Measurements from ENCODE around the gene PPM1N.
A peak's percentile ranks its signal among the peaks of the same experiment; 100 is the strongest.

PPM1N gene

GRCh38 chr19:45471111-45471930 lies 26.9 kb upstream of the PPM1N start:
- no peak for DNase-seq

- DNase-seq, result no peak
These were observed 26.2 kb upstream of the PPM1N start for GRCh38 chr19:45471931-45472562.

DNA sequence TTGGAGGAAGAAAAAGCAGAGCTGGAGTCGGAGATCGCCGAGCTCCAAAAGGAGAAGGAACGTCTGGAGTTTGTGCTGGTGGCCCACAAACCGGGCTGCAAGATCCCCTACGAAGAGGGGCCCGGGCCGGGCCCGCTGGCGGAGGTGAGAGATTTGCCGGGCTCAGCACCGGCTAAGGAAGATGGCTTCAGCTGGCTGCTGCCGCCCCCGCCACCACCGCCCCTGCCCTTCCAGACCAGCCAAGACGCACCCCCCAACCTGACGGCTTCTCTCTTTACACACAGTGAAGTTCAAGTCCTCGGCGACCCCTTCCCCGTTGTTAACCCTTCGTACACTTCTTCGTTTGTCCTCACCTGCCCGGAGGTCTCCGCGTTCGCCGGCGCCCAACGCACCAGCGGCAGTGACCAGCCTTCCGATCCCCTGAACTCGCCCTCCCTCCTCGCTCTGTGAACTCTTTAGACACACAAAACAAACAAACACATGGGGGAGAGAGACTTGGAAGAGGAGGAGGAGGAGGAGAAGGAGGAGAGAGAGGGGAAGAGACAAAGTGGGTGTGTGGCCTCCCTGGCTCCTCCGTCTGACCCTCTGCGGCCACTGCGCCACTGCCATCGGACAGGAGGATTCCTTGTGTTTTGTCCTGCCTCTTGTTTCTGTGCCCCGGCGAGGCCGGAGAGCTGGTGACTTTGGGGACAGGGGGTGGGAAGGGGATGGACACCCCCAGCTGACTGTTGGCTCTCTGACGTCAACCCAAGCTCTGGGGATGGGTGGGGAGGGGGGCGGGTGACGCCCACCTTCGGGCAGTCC lies 25.5 kb upstream of the PPM1N start:
- DNase-seq, result no peak

DNA sequence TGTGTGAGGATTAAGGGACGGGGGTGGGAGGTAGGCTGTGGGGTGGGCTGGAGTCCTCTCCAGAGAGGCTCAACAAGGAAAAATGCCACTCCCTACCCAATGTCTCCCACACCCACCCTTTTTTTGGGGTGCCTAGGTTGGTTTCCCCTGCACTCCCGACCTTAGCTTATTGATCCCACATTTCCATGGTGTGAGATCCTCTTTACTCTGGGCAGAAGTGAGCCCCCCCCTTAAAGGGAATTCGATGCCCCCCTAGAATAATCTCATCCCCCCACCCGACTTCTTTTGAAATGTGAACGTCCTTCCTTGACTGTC lies 24.9 kb upstream of the PPM1N start:
- no peak for DNase-seq

- no peak for DNase-seq
These were observed 24.3 kb upstream of the PPM1N start for GRCh38 chr19:45473682-45474605.

DNA sequence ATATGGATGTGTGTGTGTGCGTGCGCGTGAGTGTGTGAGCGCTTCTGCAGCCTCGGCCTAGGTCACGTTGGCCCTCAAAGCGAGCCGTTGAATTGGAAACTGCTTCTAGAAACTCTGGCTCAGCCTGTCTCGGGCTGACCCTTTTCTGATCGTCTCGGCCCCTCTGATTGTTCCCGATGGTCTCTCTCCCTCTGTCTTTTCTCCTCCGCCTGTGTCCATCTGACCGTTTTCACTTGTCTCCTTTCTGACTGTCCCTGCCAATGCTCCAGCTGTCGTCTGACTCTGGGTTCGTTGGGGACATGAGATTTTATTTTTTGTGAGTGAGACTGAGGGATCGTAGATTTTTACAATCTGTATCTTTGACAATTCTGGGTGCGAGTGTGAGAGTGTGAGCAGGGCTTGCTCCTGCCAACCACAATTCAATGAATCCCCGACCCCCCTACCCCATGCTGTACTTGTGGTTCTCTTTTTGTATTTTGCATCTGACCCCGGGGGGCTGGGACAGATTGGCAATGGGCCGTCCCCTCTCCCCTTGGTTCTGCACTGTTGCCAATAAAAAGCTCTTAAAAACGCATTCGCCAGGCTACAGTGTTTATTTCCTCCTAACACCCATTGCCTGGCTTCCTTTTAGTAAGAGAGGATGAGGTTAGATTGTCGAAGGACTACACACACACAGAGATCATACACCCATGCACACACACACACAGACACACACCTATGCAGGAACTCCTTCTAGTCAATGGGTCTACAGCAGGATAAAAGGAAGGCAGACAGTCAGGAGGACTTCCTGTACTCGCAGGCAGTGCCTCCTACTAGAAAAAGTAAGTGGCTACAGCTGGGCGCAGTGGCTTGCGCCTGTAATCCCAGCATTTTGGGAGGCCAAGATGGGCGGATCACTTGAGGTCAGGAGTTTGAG lies 23.4 kb upstream of the PPM1N start:
- DNase-seq, result no peak

GRCh38 chr19:45475537-45476291 lies 22.5 kb upstream of the PPM1N start:
- DNase-seq, result no peak

GRCh38 chr19:45476304-45476703 lies 21.9 kb upstream of the PPM1N start:
- no peak for DNase-seq

DNA sequence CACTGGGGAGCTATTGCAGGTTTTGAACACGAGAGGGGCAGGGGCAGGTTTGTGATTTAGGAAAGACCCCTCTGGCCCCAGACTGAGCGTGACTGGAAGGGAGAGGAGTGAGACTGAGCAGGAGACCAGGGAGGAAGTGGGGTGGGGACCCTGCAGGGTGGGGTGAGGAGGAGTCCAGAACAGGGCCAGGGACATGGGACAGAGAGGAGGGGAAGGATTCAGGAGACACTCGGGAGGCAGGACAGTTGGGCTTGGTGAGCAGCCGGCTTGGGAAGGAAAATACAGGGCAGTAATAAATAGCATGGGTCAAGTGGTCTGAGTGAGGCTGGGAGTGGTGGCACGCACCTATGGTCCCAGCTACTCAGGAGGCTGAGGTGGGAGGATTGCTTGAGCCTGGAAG lies 21.1 kb upstream of the PPM1N start:
- no peak for DNase-seq

- peak; percentile 57 to 63 for DNase-seq
These were observed 20.4 kb upstream of the PPM1N start for GRCh38 chr19:45477713-45478453.

GRCh38 chr19:45478454-45479238 lies 19.6 kb upstream of the PPM1N start:
- peak; percentile 97 to 98 for DNase-seq

GRCh38 chr19:45483033-45483432 lies 15.2 kb upstream of the PPM1N start:
- DNase-seq, result no peak

- no peak for DNase-seq
These were observed 13.8 kb upstream of the PPM1N start for GRCh38 chr19:45484273-45484945.

GRCh38 chr19:45485305-45486077 lies 12.8 kb upstream of the PPM1N start:
- DNase-seq, result peak; percentile 99

DNA sequence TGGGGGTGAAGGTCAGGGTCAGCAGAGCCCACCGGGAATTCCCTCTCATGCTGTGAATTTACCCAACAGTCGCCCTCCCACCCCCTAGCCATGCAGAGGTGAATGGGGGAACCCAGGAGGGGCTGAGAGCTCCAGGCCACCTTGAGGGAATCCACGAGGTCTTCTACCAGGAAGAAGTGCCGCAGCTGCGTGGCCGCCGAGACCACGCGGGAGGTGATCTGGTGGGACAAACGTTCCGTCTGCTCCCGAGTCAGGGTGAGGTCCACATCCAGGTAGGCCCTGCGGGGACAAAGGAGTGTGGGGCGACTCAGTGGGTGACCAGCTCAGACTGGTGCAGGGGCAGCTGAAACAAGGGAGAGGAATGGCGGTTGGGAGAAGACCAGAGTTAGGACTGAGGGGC lies 9.5 kb upstream of the PPM1N start:
- no peak for DNase-seq

- no peak for DNase-seq
These were observed 8.9 kb upstream of the PPM1N start for GRCh38 chr19:45489216-45489855.

GRCh38 chr19:45492137-45492626 lies 6.1 kb upstream of the PPM1N start:
- no peak for DNase-seq
